H1 (cell line): ENCODE measurements around the gene NR5A2. TPM values are rescaled to one million over a fixed set of nuclear protein-coding genes. Genes with fewer than 3 reads are reported as not detected.
A peak's percentile ranks its signal among the peaks of the same experiment; 100 is the strongest.

Source experiments
- CTCF ChIA-PET: fragments of 300-600 bp; sonication (Branson Sonifier 250); formaldehyde crosslinking; loops from one replicate; lab custom pipeline; 2021; ENCODE audit not compliant: partially characterized antibody; lab: Charles Lee
- POLR2A ChIA-PET: fragments of 300-600 bp; sonication (Branson Sonifier 250); formaldehyde crosslinking; loops from one replicate; lab custom pipeline; 2021; ENCODE audit warnings: inconsistent platforms; ENCODE audit not compliant: partially characterized antibody; lab: Charles Lee
- DNase-seq, 2 experiments: peaks; one replicate each; pipeline versions ENCODE4 v3.0.0 to v3.0.0-alpha.2; 2010 to 2022; ENCODE audit warnings: low spot score in 2 of 2, low read depth in 1 of 2, mixed read lengths in 1 of 2
- FAIRE-seq: peaks from 2 replicates; lab custom pipeline; 2011; peaks lifted over from hg19 to GRCh38; lab: Jason Lieb, UNC
- H2AFZ ChIP-seq: 2 replicates; pipeline ENCODE4 v1.8.1; 2012; ENCODE audit warnings: low read length, inconsistent platforms
- H2AK5ac ChIP-seq: 2 replicates; pipeline ENCODE4 v1.6.1; 2013; ENCODE audit warnings: low read depth, low read length
- H2BK120ac ChIP-seq: replicated peaks from 2 replicates; pipeline ENCODE3; 2013; ENCODE audit warnings: low read depth, low read length, inconsistent platforms
- H2BK12ac ChIP-seq: 2 replicates; pipeline ENCODE4 v1.6.1; 2013; ENCODE audit warnings: low read depth, low read length
- H2BK15ac ChIP-seq: 2 replicates; pipeline ENCODE4 v1.6.1; 2013; ENCODE audit warnings: low read length
- H2BK20ac ChIP-seq: 2 replicates; pipeline ENCODE4 v1.6.1; 2013; ENCODE audit warnings: low read length
- H2BK5ac ChIP-seq: 2 replicates; pipeline ENCODE4 v1.6.1; 2013; ENCODE audit warnings: low read depth, low read length
- H3K14ac ChIP-seq: 2 replicates; pipeline ENCODE4 v1.6.1; 2013; ENCODE audit warnings: inconsistent platforms; ENCODE audit not compliant: insufficient read length
- H3K18ac ChIP-seq: 2 replicates; pipeline ENCODE4 v1.6.1; 2013; ENCODE audit warnings: low read length; ENCODE audit errors: extremely low read depth
- H3K23ac ChIP-seq: 2 replicates; pipeline ENCODE4 v1.6.1; 2013; ENCODE audit warnings: inconsistent platforms; ENCODE audit not compliant: insufficient read length
- H3K23me2 ChIP-seq: 2 replicates; pipeline ENCODE4 v1.6.1; 2013; ENCODE audit warnings: low read depth, low read length
- H3K27ac ChIP-seq: 2 replicates; pipeline ENCODE4 v1.6.1; 2011; ENCODE audit warnings: low read depth, low read length, inconsistent platforms
- H3K27me3 ChIP-seq, 4 experiments: replicated peaks in 1 of 4; 1 replicate in 1 of 4; 2 replicates in 3 of 4; pipeline versions ENCODE4 v1.6.1 to v1.8.1; 2011 to 2013; ENCODE audit warnings: low read length in 3 of 4, mild to moderate bottlenecking in 3 of 4, inconsistent platforms in 2 of 4, mixed read lengths in 2 of 4, moderate library complexity in 1 of 4; ENCODE audit not compliant: control insufficient read depth in 3 of 4, insufficient read depth in 3 of 4; ENCODE audit errors: extremely low read depth in 1 of 4
- H3K36me3 ChIP-seq, 4 experiments: 2 replicates each; pipeline versions ENCODE4 v1.6.1 to v1.8.1; 2011 to 2013; ENCODE audit warnings: mild to moderate bottlenecking in 4 of 4, low read length in 3 of 4, moderate library complexity in 2 of 4, control low read depth in 1 of 4, inconsistent platforms in 1 of 4; ENCODE audit not compliant: insufficient read depth in 4 of 4, control insufficient read depth in 2 of 4
- H3K4ac ChIP-seq: replicated peaks from 2 replicates; pipeline ENCODE3; 2013; ENCODE audit warnings: low read length, low read depth, mixed read lengths, inconsistent platforms; ENCODE audit not compliant: insufficient read length
- H3K4me1 ChIP-seq, 4 experiments: replicated peaks in 1 of 4; 1 replicate in 1 of 4; 2 replicates in 3 of 4; pipeline versions ENCODE4 v1.6.1 to v1.8.1; 2011 to 2013; ENCODE audit warnings: low read length in 3 of 4, inconsistent platforms in 2 of 4, mixed read lengths in 1 of 4; ENCODE audit not compliant: insufficient read depth in 4 of 4, control insufficient read depth in 3 of 4
- H3K4me2 ChIP-seq, 2 experiments: 2 replicates each; pipeline versions ENCODE4 v1.6.1 to v1.8.1; 2011 to 2013; ENCODE audit warnings: low read depth in 2 of 2, low read length in 2 of 2, control low read depth in 1 of 2, inconsistent platforms in 1 of 2, mild to moderate bottlenecking in 1 of 2; ENCODE audit not compliant: insufficient read depth in 1 of 2
- H3K4me3 ChIP-seq, 4 experiments: fragments of 200-600, 300-600 bp in 1 of 4; sonication (generic), shearing (Covaris generic), sonication (Bioruptor Twin) in 1 of 4; 2 replicates each; pipeline versions ENCODE4 v1.5.1 to v1.8.1; 2011 to 2016; ENCODE audit warnings: low read length in 4 of 4, low read depth in 3 of 4, control low read depth in 2 of 4, inconsistent platforms in 2 of 4, mild to moderate bottlenecking in 2 of 4, mixed read lengths in 1 of 4, moderate library complexity in 1 of 4; ENCODE audit not compliant: insufficient read depth in 2 of 4; ENCODE audit errors: extremely low read depth in 1 of 4
- H3K56ac ChIP-seq: replicated peaks from 2 replicates; pipeline ENCODE3; 2013; ENCODE audit warnings: low read depth, mild to moderate bottlenecking, mixed read lengths, low read length, inconsistent platforms; ENCODE audit not compliant: insufficient read length
- H3K79me1 ChIP-seq: 2 replicates; pipeline ENCODE4 v1.6.1; 2013; ENCODE audit warnings: low read depth, low read length, control low read depth
- H3K79me2 ChIP-seq, 2 experiments: 2 replicates each; pipeline versions ENCODE4 v1.6.1 to v1.8.1; 2012 to 2013; ENCODE audit warnings: low read length in 2 of 2, mild to moderate bottlenecking in 2 of 2, inconsistent platforms in 1 of 2; ENCODE audit not compliant: insufficient read depth in 2 of 2, control insufficient read depth in 1 of 2
- H3K9ac ChIP-seq, 4 experiments: replicated peaks in 1 of 4; 1 replicate in 1 of 4; 2 replicates in 3 of 4; pipeline versions ENCODE4 v1.6.1 to v1.8.1; 2011 to 2013; ENCODE audit warnings: low read depth in 3 of 4, low read length in 3 of 4, control low read depth in 2 of 4, mild to moderate bottlenecking in 2 of 4, moderate library complexity in 2 of 4, inconsistent platforms in 1 of 4; ENCODE audit errors: extremely low read depth in 1 of 4
- H3K9me3 ChIP-seq, 2 experiments: 2 replicates each; pipeline versions ENCODE4 v1.6.1 to v1.8.1; 2012 to 2013; ENCODE audit warnings: mild to moderate bottlenecking in 2 of 2, moderate library complexity in 2 of 2, control low read depth in 1 of 2, inconsistent platforms in 1 of 2, low read depth in 1 of 2, low read length in 1 of 2, mixed read lengths in 1 of 2; ENCODE audit not compliant: insufficient read depth in 2 of 2
- H4K20me1 ChIP-seq, 2 experiments: replicated peaks in 1 of 2; 2 replicates each; pipeline versions ENCODE3 to v1.8.1; 2011 to 2013; ENCODE audit warnings: inconsistent platforms in 2 of 2, low read length in 2 of 2, mild to moderate bottlenecking in 1 of 2; ENCODE audit not compliant: insufficient read depth in 2 of 2, control insufficient read depth in 1 of 2
- H4K5ac ChIP-seq: 2 replicates; pipeline ENCODE4 v1.6.1; 2013; ENCODE audit warnings: low read length, low read depth, mixed read lengths, inconsistent platforms; ENCODE audit not compliant: insufficient read length
- H4K8ac ChIP-seq: 2 replicates; pipeline ENCODE4 v1.8.0; 2013; ENCODE audit warnings: mild to moderate bottlenecking, moderate library complexity, low read length, inconsistent platforms; ENCODE audit not compliant: insufficient read depth; ENCODE audit errors: extremely low read depth
- H4K91ac ChIP-seq: replicated peaks from 2 replicates; pipeline ENCODE3; 2013; ENCODE audit warnings: low read length, mixed read lengths, inconsistent platforms; ENCODE audit not compliant: insufficient read length
- BCL11A ChIP-seq, 2 experiments: IDR thresholded peaks; one replicate each; pipeline ENCODE4 v1.6.1; 2011; ENCODE audit warnings: low read depth in 2 of 2, low read length in 2 of 2, mild to moderate bottlenecking in 2 of 2
- CBX8 ChIP-seq: fragments of 300-800, 300-1000 bp; sonication (generic); IDR thresholded peaks from 2 replicates; pipeline ENCODE4 v1.7.1; 2016; ENCODE audit warnings: low read depth, low read length, borderline replicate concordance
- CTBP2 ChIP-seq: IDR thresholded peaks from 2 replicates; pipeline ENCODE4 v1.7.0; 2011; ENCODE audit warnings: borderline replicate concordance, mild to moderate bottlenecking, moderate library complexity, mixed read lengths, low read length; ENCODE audit not compliant: insufficient read depth, insufficient read length
- EP300 ChIP-seq, 2 experiments: IDR thresholded peaks; 1 replicate in 1 of 2; 2 replicates in 1 of 2; pipeline ENCODE4 v1.6.1; 2011 to 2012; ENCODE audit warnings: low read depth in 2 of 2, low read length in 2 of 2, mild to moderate bottlenecking in 2 of 2, borderline replicate concordance in 1 of 2, inconsistent platforms in 1 of 2, moderate library complexity in 1 of 2
- EZH2 ChIP-seq: fragments of 200-600 bp; sonication (generic); IDR thresholded peaks from 2 replicates; pipeline ENCODE4 v1.7.1; 2012; ENCODE audit warnings: low read depth, mild to moderate bottlenecking, moderate library complexity, low read length, inconsistent platforms; ENCODE audit not compliant: severe bottlenecking
- GABPA ChIP-seq: IDR thresholded peaks from 2 replicates; pipeline ENCODE4 v1.6.1; 2011; ENCODE audit warnings: mild to moderate bottlenecking, low read length, moderate library complexity, borderline replicate concordance; ENCODE audit not compliant: insufficient read depth
- MAFK ChIP-seq: IDR thresholded peaks from 2 replicates; pipeline ENCODE4 v1.6.1; 2012; ENCODE audit warnings: low read depth, mild to moderate bottlenecking, improper control_type of control experiment, low read length
- MAX ChIP-seq: IDR thresholded peaks from 2 replicates; pipeline ENCODE4 v1.6.1; 2012; ENCODE audit warnings: inconsistent platforms
- SIRT6 ChIP-seq: IDR thresholded peaks from one replicate; pipeline ENCODE4 v1.7.1; 2012; ENCODE audit warnings: low read length, inconsistent platforms
- SIX5 ChIP-seq: IDR thresholded peaks from 2 replicates; pipeline ENCODE4 v1.6.1; 2011; ENCODE audit warnings: mild to moderate bottlenecking, low read depth, low read length
- SP1 ChIP-seq: IDR thresholded peaks from 2 replicates; pipeline ENCODE4 v1.6.1; 2011; ENCODE audit warnings: low read depth, low read length
- SP2 ChIP-seq: IDR thresholded peaks from 2 replicates; pipeline ENCODE4 v1.6.1; 2012; ENCODE audit warnings: mild to moderate bottlenecking, low read length, inconsistent platforms
- SUZ12 ChIP-seq: fragments of 200-600 bp; sonication (generic); IDR thresholded peaks from 2 replicates; pipeline ENCODE4 v1.6.1; 2012; ENCODE audit warnings: mild to moderate bottlenecking, inconsistent platforms, low read length, moderate library complexity, mixed read lengths
- TAF7 ChIP-seq: optimal IDR thresholded peaks from 2 replicates; pipeline ENCODE3; 2011; ENCODE audit warnings: low read depth, mild to moderate bottlenecking, inconsistent platforms, low read length, moderate library complexity, borderline replicate concordance
- WGBS, 2 experiments: shearing (Covaris generic) in 1 of 2; methylation state at CpG; one replicate each; pipeline versions ENCODE4 v1.1.6 to v1.1.7; 2013 to 2015; ENCODE audit warnings: low lambda C conversion rate in 2 of 2, mixed read lengths in 2 of 2, inconsistent platforms in 1 of 2, low coverage in 1 of 2, missing lambda C conversion rate in 1 of 2; ENCODE audit not compliant: insufficient replicate concordance in 2 of 2, insufficient coverage in 1 of 2, insufficient read length in 1 of 2; ENCODE audit errors: extremely low coverage in 1 of 2, missing lambda C conversion rate in 1 of 2; 5-methylcytosine and 5-hydroxymethylcytosine counted together
- polyA plus RNA-seq, 7 experiments: library from polyadenylated mRNA; depleted of rRNA in 3 of 7; stranded (reverse) in 5 of 7; unstranded in 2 of 7; fragments of >200 nt in 5 of 7; fragments of 200-250 nt in 2 of 7; gene quantifications; 1 replicate in 5 of 7; 2 replicates in 1 of 7; 4 replicates in 1 of 7; pipeline versions ENCODE4 v1.2.1 to v1.2.3, GENCODE V29; 2011 to 2013; ENCODE audit warnings: missing spikeins in 2 of 7, mixed read lengths in 2 of 7
- total RNA-seq: library from RNA; stranded (reverse); fragmentation: NEBNext Ultra II Directional; extraction: Animal tissue kit (Norgen Biotek cat#: 25700); gene quantifications from 2 replicates; pipeline ENCODE4 v1.2.1, GENCODE V29; 2021

The NR5A2 gene
- total and polyA plus RNA-seq, 2 of the 8 experiments (the other 6 are each of a cell fraction or from before 2014, with no cell fraction given), result 1.7 to 11.6 TPM

GRCh38 chr1:199978408-199978940 is 49.0 kb upstream of the NR5A2 start:
- no peak overlapping the region for H2AFZ ChIP-seq
- H2BK12ac ChIP-seq, result no peak overlapping the region
- no peaks in the 10 kb centered on the region for H3K23me2 ChIP-seq
- no peak overlapping the region for H3K4me2 ChIP-seq
- no peak overlapping the region for H4K5ac ChIP-seq
- ChIA-PET POLR2A (no interaction called here), CTCF (no interaction called here)
- 60% methylated on average over 7 of the region's 7 CpGs; no CpG with 5 or more reads in 1 of the 2 experiments for WGBS, 2 experiments
- H3K36me3 ChIP-seq, result no peaks in the 10 kb centered on the region
- no peaks in the 10 kb centered on the region for H3K79me2 ChIP-seq
- H2AK5ac ChIP-seq, result no peak overlapping the region
- H3K79me1 ChIP-seq, result no peaks in the 10 kb centered on the region
- DNase-seq, result no peak
- no peak overlapping the region for H2BK5ac ChIP-seq
- FAIRE-seq, result no peak
- no peak overlapping the region for H3K23ac ChIP-seq
- H3K4me1 ChIP-seq, result peaks cover 0 to 12% (median 1%) of the 10 kb centered on the region in 4 experiments; a peak in 1 of 7 replicates
- H3K4me3 ChIP-seq, result no peak overlapping the region
- no peak overlapping the region for H3K4ac ChIP-seq
- H2BK20ac ChIP-seq, result no peak overlapping the region
- H4K8ac ChIP-seq, result no peak overlapping the region
- H3K18ac ChIP-seq, result peak overlapping the region; percentile 75; the same call in 1 of the 2 replicates
- no peak overlapping the region for H3K56ac ChIP-seq
- H3K27ac ChIP-seq, result no peak overlapping the region
- no peaks in the 10 kb centered on the region for H3K27me3 ChIP-seq
- H3K9me3 ChIP-seq, result no peaks in the 10 kb centered on the region
- H4K91ac ChIP-seq, result no peak overlapping the region
- H3K9ac ChIP-seq, result no peak overlapping the region
- no peaks in the 10 kb centered on the region for H4K20me1 ChIP-seq
- no peak overlapping the region for H2BK15ac ChIP-seq
- no peak overlapping the region for H2BK120ac ChIP-seq
- H3K14ac ChIP-seq, result no peak overlapping the region
- TF ChIP-seq CTBP2 (no peak), EZH2 (no peak), SP2 (no peak), EP300 (IDR thresholded peaks at IDR 0.05; ENCODE audit: borderline replicate concordance in 1 of 2, low read depth in 2 of 2, low read length in 2 of 2) (no peak), MAX (no peak), GABPA (no peak), MAFK (no peak), SP1 (no peak), TAF7 (no peak), SIRT6 (no peak), BCL11A (IDR thresholded peaks at IDR 0.05; ENCODE audit: low read depth in 2 of 2, low read length in 2 of 2) (no peak), SIX5 (no peak), CBX8 (no peak), SUZ12 (no peak)
